ENCODE results near the gene CAMK2N2. TPM values are rescaled to one million over a fixed set of nuclear protein-coding genes. Genes with fewer than 3 reads are reported as not detected.

The CAMK2N2 gene
- total and polyA plus RNA-seq, 9 of the 15 experiments (the other 6 are each of a cell fraction or from before 2014, with no cell fraction given): 0.08 to 0.22 (median 0.11) TPM; not detected in 5

DNA sequence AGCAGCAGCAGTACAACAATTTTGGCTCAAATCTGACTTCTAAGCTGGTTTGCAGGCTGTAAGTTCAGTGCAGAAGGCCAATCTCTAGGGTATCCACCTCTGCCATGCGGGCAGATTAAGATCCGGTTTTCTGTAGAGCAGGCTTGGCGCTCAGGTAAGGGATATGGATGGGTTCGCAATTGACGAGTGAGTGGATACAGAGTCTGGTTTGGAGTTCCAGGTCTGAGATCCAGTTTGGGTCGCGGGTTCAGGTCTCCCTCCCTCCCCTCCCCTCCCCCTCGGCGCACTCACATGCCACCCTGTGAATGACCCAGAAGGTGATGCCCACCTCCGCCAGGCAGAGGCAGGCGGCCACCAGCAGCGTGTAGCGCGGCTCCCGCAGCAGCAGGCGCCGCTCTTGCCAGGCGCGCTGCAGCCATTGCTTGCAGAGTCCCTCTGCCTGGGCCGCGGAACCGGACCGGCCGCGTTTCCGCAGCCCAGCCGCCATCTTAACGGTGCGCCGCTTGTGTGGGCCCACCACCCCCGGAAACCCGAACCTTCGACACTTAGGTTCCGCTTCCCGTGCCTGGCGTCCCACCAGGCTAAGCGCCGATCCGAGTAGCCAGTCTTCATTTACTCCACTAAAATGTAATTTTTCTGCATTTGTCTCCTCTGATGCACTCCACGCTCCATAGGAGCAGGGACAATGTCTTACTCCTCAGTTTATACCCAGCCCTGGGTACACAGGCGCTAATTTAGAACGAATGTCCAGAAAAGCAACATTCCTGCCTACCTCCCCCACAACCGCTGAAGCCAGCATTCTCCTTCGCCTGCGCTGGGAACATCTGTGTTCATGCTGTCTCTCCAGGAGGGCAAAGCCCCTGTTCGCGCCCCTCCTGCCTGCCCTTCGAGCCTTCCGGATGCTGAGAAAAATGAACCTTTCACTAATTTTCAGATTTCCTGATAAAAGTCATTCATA is 12.6 kb downstream of the CAMK2N2 start, which contains the start of gene ALG3 (continued):
- TF ChIP-seq, protein P1, sequence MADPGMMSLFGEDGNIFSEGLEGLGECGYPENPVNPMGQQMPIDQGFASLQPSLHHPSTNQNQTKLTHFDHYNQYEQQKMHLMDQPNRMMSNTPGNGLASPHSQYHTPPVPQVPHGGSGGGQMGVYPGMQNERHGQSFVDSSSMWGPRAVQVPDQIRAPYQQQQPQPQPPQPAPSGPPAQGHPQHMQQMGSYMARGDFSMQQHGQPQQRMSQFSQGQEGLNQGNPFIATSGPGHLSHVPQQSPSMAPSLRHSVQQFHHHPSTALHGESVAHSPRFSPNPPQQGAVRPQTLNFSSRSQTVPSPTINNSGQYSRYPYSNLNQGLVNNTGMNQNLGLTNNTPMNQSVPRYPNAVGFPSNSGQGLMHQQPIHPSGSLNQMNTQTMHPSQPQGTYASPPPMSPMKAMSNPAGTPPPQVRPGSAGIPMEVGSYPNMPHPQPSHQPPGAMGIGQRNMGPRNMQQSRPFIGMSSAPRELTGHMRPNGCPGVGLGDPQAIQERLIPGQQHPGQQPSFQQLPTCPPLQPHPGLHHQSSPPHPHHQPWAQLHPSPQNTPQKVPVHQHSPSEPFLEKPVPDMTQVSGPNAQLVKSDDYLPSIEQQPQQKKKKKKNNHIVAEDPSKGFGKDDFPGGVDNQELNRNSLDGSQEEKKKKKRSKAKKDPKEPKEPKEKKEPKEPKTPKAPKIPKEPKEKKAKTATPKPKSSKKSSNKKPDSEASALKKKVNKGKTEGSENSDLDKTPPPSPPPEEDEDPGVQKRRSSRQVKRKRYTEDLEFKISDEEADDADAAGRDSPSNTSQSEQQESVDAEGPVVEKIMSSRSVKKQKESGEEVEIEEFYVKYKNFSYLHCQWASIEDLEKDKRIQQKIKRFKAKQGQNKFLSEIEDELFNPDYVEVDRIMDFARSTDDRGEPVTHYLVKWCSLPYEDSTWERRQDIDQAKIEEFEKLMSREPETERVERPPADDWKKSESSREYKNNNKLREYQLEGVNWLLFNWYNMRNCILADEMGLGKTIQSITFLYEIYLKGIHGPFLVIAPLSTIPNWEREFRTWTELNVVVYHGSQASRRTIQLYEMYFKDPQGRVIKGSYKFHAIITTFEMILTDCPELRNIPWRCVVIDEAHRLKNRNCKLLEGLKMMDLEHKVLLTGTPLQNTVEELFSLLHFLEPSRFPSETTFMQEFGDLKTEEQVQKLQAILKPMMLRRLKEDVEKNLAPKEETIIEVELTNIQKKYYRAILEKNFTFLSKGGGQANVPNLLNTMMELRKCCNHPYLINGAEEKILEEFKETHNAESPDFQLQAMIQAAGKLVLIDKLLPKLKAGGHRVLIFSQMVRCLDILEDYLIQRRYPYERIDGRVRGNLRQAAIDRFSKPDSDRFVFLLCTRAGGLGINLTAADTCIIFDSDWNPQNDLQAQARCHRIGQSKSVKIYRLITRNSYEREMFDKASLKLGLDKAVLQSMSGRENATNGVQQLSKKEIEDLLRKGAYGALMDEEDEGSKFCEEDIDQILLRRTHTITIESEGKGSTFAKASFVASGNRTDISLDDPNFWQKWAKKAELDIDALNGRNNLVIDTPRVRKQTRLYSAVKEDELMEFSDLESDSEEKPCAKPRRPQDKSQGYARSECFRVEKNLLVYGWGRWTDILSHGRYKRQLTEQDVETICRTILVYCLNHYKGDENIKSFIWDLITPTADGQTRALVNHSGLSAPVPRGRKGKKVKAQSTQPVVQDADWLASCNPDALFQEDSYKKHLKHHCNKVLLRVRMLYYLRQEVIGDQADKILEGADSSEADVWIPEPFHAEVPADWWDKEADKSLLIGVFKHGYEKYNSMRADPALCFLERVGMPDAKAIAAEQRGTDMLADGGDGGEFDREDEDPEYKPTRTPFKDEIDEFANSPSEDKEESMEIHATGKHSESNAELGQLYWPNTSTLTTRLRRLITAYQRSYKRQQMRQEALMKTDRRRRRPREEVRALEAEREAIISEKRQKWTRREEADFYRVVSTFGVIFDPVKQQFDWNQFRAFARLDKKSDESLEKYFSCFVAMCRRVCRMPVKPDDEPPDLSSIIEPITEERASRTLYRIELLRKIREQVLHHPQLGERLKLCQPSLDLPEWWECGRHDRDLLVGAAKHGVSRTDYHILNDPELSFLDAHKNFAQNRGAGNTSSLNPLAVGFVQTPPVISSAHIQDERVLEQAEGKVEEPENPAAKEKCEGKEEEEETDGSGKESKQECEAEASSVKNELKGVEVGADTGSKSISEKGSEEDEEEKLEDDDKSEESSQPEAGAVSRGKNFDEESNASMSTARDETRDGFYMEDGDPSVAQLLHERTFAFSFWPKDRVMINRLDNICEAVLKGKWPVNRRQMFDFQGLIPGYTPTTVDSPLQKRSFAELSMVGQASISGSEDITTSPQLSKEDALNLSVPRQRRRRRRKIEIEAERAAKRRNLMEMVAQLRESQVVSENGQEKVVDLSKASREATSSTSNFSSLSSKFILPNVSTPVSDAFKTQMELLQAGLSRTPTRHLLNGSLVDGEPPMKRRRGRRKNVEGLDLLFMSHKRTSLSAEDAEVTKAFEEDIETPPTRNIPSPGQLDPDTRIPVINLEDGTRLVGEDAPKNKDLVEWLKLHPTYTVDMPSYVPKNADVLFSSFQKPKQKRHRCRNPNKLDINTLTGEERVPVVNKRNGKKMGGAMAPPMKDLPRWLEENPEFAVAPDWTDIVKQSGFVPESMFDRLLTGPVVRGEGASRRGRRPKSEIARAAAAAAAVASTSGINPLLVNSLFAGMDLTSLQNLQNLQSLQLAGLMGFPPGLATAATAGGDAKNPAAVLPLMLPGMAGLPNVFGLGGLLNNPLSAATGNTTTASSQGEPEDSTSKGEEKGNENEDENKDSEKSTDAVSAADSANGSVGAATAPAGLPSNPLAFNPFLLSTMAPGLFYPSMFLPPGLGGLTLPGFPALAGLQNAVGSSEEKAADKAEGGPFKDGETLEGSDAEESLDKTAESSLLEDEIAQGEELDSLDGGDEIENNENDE (IDR thresholded peaks at IDR 0.05; ENCODE audit: low read depth, low read length): no peak
- TF ChIP-seq, protein P2, sequence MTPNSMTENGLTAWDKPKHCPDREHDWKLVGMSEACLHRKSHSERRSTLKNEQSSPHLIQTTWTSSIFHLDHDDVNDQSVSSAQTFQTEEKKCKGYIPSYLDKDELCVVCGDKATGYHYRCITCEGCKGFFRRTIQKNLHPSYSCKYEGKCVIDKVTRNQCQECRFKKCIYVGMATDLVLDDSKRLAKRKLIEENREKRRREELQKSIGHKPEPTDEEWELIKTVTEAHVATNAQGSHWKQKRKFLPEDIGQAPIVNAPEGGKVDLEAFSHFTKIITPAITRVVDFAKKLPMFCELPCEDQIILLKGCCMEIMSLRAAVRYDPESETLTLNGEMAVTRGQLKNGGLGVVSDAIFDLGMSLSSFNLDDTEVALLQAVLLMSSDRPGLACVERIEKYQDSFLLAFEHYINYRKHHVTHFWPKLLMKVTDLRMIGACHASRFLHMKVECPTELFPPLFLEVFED (CRISPR knock-in tag; conservative IDR thresholded peaks at IDR 0.05): no peak
- TF ChIP-seq, protein P3, sequence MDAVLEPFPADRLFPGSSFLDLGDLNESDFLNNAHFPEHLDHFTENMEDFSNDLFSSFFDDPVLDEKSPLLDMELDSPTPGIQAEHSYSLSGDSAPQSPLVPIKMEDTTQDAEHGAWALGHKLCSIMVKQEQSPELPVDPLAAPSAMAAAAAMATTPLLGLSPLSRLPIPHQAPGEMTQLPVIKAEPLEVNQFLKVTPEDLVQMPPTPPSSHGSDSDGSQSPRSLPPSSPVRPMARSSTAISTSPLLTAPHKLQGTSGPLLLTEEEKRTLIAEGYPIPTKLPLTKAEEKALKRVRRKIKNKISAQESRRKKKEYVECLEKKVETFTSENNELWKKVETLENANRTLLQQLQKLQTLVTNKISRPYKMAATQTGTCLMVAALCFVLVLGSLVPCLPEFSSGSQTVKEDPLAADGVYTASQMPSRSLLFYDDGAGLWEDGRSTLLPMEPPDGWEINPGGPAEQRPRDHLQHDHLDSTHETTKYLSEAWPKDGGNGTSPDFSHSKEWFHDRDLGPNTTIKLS (IDR thresholded peaks at IDR 0.05; ENCODE audit: borderline replicate concordance, low read depth): no peak
- no peak for TF ChIP-seq MCM3 (IDR thresholded peaks at IDR 0.05)
- TF ChIP-seq ZNF133 (CRISPR knock-in tag; IDR thresholded peaks at IDR 0.05): no peak
- no peak for TF ChIP-seq KLF13 (tag; IDR thresholded peaks at IDR 0.05; ENCODE audit: borderline replicate concordance, low read depth)

All from K562 (cell line).